Chondrocyte (in vitro differentiated cells): ENCODE measurements around the gene PUSL1. TPM values are rescaled to one million over a fixed set of nuclear protein-coding genes. Genes with fewer than 3 reads are reported as not detected.

ENCODE experiments used
- DNase-seq: peaks from one replicate; pipeline ENCODE4 v3.0.0; 2021; ENCODE audit warnings: mixed read lengths, low spot score
- H3K27ac Mint-ChIP-seq: one replicate; pipeline ENCODE4 v1.8.0; 2021; ENCODE audit warnings: mild to moderate bottlenecking, moderate library complexity, mixed read lengths; ENCODE audit not compliant: unreplicated experiment
- H3K27me3 Mint-ChIP-seq: 2 replicates; pipeline ENCODE4 v1.8.0; 2021; ENCODE audit warnings: low read depth, mixed read lengths
- H3K36me3 Mint-ChIP-seq: 2 replicates; pipeline ENCODE4 v1.8.0; 2021; ENCODE audit warnings: low read depth, mixed read lengths
- H3K4me1 Mint-ChIP-seq: 2 replicates; pipeline ENCODE4 v1.8.0; 2021; ENCODE audit warnings: low read depth, mild to moderate bottlenecking, mixed read lengths
- H3K4me3 Mint-ChIP-seq: one replicate; pipeline ENCODE4 v1.8.0; 2021; ENCODE audit warnings: mild to moderate bottlenecking, moderate library complexity, mixed read lengths; ENCODE audit not compliant: unreplicated experiment
- H3K9me3 Mint-ChIP-seq: 2 replicates; pipeline ENCODE4 v1.8.0; 2021; ENCODE audit warnings: low read depth, mixed read lengths
- CTCF ChIP-seq: fragments of 200-600 bp; sonication (generic); IDR thresholded peaks from 2 replicates; pipeline ENCODE4 v1.5.0; 2021; ENCODE audit warnings: antibody characterized with exemption, mild to moderate bottlenecking, moderate library complexity
- total RNA-seq: library from RNA; stranded (reverse); gene quantifications from 3 replicates; pipeline ENCODE4 v1.2.1, GENCODE V29; 2021

PUSL1 gene
- total RNA-seq, 1 donor from 2014 or later = 21.6 TPM

GRCh38 chr1:1345384-1345783, 37.0 kb downstream of the PUSL1 start:
- no peak overlapping the region for H3K4me3 Mint-ChIP-seq

GRCh38 chr1:1345860-1346500, 37.6 kb downstream of the PUSL1 start:
- H3K4me3 Mint-ChIP-seq = no peak overlapping the region
- TF ChIP-seq CTCF = no peak

More at GRCh38 chr1:1345384-1345783, 37.0 kb downstream of the PUSL1 start:
- peaks cover 24% of the 10 kb centered on the region for H3K4me1 Mint-ChIP-seq
- H3K27me3 Mint-ChIP-seq = no peaks in the 10 kb centered on the region
- H3K9me3 Mint-ChIP-seq = no peaks in the 10 kb centered on the region
- peaks cover 3% of the 10 kb centered on the region for H3K36me3 Mint-ChIP-seq
- H3K27ac Mint-ChIP-seq = no peak overlapping the region
- no peak for DNase-seq
- TF ChIP-seq CTCF = no peak

GRCh38 chr1:1346501-1346890, 38.1 kb downstream of the PUSL1 start:
- no peaks in the 10 kb centered on the region for H3K36me3 Mint-ChIP-seq
- H3K4me3 Mint-ChIP-seq = no peak overlapping the region
- TF ChIP-seq CTCF = no peak
- DNase-seq = no peak
- H3K27ac Mint-ChIP-seq = no peak overlapping the region
- H3K4me1 Mint-ChIP-seq = peaks cover 24% of the 10 kb centered on the region
- no peaks in the 10 kb centered on the region for H3K27me3 Mint-ChIP-seq
- no peaks in the 10 kb centered on the region for H3K9me3 Mint-ChIP-seq

More at GRCh38 chr1:1345860-1346500, 37.6 kb downstream of the PUSL1 start:
- Mint-ChIP-seq H3K27ac (no peak overlapping the region), H3K36me3 (no peaks in the 10 kb centered on the region), H3K4me1 (peaks cover 24% of the 10 kb centered on the region), H3K9me3 (no peaks in the 10 kb centered on the region), H3K27me3 (no peaks in the 10 kb centered on the region)
- DNase-seq = no peak

- peak overlapping the region; percentile 72 for H3K4me3 Mint-ChIP-seq
- H3K27ac Mint-ChIP-seq = peak overlapping the region; percentile 32
- no peak for TF ChIP-seq CTCF
- H3K36me3 Mint-ChIP-seq = no peaks in the 10 kb centered on the region
- H3K27me3 Mint-ChIP-seq = no peaks in the 10 kb centered on the region
- DNase-seq = no peak
- H3K4me1 Mint-ChIP-seq = peaks cover 27% of the 10 kb centered on the region
- no peaks in the 10 kb centered on the region for H3K9me3 Mint-ChIP-seq
These were observed 38.7 kb downstream of the PUSL1 start for GRCh38 chr1:1347026-1347595.

GRCh38 chr1:1347663-1348419, 39.4 kb downstream of the PUSL1 start:
- peak; percentile 5 for TF ChIP-seq CTCF
- H3K27ac Mint-ChIP-seq = peak overlapping the region; percentile 32
- H3K27me3 Mint-ChIP-seq = no peaks in the 10 kb centered on the region
- H3K4me1 Mint-ChIP-seq = peaks cover 35% of the 10 kb centered on the region
- H3K9me3 Mint-ChIP-seq = no peaks in the 10 kb centered on the region
- H3K36me3 Mint-ChIP-seq = no peaks in the 10 kb centered on the region
- H3K4me3 Mint-ChIP-seq = peak overlapping the region; percentile 72
- no peak for DNase-seq
